GM18505 (cell line): ENCODE data around the gene RAB22A.

Experiments used
- ATAC-seq: cut with Tn5 transposase; IDR thresholded peaks from one replicate; pipeline ENCODE4 v1.9.1; 2021; ENCODE audit not compliant: unreplicated experiment
- POLR2A ChIP-seq: IDR thresholded peaks from 4 replicates; pipeline ENCODE4 v1.6.1; 2011; ENCODE audit warnings: borderline replicate concordance; ENCODE audit not compliant: insufficient read depth, insufficient read length; ENCODE audit errors: extremely low read depth

Gene RAB22A

DNA sequence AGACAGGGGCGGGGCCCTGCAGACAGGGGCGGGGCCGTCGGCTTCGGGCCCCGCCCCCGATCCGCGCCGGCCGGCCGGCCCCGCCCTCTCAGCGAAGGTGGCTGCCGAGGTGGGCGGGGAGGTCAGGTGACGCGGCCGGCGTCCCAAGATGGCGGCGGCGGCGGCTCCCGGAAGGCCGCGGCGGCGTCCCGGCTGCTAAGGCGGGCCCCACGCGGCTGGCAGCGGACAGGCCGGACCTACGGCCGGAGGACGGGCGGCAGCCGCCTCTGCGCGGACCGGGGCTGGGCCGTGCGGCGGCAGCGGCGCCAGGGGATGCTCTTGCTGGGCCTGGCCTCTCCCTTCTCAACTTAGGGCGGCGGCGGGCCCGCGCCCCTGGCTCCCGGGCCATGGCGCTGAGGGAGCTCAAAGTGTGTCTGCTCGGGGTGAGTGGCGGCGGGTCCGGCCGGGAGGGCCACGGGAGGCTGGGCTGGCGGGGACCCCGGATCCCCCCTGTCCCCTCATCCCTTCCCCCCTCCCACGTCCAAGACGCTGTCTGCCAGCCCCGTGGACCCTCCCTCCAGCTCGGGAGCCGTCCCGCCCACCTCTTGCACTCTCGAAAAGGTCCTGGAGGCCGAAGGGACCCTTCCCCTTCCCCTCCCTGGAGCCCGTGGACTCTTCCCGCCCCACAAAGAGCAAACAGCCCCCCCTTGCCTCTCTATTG lies at the start of gene RAB22A:
TSS of gene RAB22A (plus strand) at position 125 of the 700 bp plus-strand sequence. CDS start at position 387, 262 bp downstream.
- peak; percentile 89 for TF ChIP-seq POLR2A
- peak; percentile 79 for ATAC-seq

GRCh38 chr20:58260006-58260405 lies 49.5 kb upstream of the RAB22A start:
- TF ChIP-seq POLR2A = no peak
- no peak for ATAC-seq

DNA sequence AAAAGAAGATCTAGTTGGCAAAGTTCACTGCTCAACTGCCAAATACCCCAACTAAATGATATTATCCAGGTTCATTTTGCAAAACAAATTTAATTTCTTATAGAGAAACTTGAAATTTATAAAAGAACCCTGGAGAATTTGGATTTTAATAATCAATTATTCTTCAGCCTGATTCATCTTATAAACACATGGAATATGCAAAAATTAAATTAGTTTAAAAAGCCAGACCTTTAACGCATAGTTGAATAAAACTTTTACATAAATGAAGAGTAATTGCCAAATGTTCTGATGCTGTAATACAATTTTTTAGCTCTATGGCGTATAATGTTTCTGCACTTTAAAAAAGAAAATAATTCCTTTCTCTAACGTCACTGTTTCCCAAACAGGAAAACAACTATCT lies 47.9 kb upstream of the RAB22A start:
- no peak for ATAC-seq
- no peak for TF ChIP-seq POLR2A

DNA sequence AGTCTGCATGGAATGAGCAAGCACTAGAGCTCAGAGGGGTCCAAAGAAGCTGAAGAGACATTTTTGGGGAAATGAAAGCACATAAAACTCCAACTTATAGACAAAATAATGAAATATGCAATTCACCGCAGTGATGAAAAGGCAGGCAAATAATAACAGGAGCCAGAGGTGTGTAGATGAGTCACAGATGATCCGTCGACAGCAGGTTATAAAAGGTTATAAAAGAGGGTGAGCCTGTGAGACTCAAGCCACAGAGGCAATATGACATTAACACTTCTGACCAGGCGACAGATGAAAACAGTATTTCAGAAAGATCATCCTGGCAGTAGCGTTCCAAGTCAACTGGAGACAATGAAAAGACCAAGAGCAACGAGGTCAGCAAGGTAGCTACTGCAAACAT lies 45.2 kb upstream of the RAB22A start:
- ATAC-seq = no peak

DNA sequence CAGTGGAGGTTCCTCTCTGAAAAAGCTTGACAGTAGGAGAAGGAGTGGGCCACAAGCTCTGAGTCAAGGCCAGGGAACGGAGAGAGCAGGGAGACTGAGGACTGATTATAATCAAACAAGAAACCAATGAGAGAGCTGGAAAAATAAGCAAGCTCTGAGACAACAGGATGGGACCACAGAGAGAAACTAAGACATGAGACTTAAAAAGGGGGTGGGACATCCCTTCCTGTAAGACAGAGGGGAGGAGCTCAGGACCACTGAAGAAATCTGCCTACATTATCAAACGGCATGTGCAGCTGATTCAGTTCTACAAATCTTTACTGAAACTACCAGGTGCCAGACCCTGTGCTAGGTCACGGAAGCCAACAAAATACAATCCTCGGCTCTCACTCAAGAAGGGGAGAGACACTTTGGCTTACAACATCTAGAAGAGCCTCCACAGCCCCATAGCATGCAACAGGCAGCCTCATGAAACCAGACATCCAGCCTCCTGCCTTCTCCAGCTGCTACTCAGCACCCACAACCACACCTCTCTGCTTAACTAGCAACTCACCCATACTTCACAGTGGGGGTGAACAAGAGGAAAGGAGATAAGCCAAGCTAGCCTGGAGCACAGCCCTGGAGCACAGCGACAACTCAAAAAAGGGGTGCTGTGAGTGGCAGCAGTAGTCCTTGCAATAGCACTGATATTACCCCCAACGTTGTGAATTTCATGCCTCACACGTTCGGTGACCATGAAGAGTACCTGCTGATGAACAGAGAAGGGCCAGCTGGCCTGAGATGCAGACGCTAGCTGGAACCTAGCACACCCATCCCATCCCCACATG lies 41.9 kb upstream of the RAB22A start:
- ATAC-seq = no peak
- TF ChIP-seq POLR2A = no peak

More for the DNA sequence above, 45.2 kb upstream of the RAB22A start:
- TF ChIP-seq POLR2A = no peak

GRCh38 chr20:58268421-58268821 lies 41.1 kb upstream of the RAB22A start:
- TF ChIP-seq POLR2A = no peak
- no peak for ATAC-seq

DNA sequence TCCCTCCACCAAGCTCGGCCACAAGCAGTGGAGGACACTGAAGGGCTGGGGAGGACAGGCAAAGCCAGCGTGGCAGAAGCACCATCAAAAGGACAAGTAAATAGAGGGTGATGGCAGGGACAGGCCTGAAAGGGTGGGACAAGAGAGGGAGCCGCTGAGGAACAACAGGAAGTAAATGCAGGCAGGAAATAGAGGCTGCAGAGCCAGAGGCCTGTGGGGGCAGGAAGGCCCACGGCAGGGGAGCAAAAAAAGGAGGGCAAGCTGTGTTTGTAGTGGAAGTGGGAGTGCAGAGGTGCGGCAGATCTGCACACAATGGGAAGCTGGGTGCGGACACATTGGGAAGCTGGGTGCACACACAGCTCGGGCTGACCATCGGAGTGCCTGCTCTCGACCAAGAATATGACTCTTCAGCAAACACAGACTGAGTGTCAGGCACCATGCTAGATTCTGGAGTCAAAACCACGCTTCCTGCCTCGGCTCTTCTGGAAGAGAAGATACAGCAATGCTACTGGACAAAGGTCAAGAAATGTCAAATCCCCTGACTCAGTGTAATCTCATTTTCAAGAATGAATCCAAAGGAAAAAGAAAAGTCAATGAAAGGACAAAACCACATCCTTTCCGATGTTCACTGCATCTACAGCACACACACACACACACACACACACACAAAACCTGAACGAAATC lies 40.4 kb upstream of the RAB22A start:
- ATAC-seq = no peak
- TF ChIP-seq POLR2A = no peak

DNA sequence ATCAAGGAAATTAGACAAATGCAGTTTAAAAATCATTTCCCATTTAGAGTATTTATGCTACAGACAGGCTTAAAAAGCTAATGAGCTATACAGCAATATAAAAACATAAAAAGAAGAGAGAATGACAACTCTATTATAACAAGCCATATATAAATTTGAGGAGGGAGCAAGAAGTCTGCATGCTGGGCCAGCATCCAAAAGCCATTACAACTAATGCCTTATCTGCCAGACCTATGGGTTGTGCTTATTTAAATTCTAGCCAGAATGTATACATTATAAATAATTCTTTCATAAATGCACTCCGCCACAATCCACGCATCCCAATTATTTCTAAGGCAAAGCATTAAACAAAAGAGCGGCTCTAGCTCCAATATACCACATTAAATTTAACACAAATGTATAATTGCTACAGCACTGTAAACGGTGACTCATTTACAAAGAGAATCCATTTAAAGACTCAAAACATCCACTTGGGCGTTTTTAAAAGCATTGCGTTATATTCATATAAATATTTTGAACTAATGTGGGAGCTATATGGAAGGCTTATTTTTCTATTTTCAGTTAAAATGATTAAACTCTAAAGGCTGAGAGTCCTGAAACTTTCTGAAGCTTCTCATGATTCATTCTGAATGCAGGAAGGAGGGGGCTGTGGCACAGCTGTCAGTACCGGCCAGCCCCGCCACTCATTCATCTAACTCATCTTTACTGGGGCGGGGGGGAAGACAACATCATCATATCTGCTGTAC lies 37.7 kb upstream of the RAB22A start:
- TF ChIP-seq POLR2A = no peak

GRCh38 chr20:58274384-58274783 lies 35.1 kb upstream of the RAB22A start:
- no peak for TF ChIP-seq POLR2A
- no peak for ATAC-seq

More for the DNA sequence above, 37.7 kb upstream of the RAB22A start:
- ATAC-seq = no peak

DNA sequence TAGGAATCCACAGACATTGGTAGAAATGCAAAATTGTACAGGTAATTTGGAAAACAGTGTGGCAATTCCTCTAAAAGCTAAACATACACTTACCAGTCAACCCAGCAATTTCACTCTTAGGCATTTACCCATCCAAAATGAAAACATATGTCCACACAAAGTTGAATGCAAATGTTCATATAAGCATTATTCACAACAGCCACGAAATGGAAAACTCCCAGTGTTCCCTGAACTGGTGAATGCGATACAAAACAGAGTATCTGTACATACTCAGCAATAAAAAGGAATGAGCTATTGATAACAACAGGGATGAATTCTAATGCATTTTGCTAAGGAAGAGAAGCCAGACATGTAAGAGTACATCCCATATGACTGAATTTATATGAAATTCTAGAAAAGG lies 32.4 kb upstream of the RAB22A start:
- no peak for ATAC-seq
- no peak for TF ChIP-seq POLR2A

- ATAC-seq = no peak
Measured at GRCh38 chr20:58277578-58278472, 31.7 kb upstream of the RAB22A start.

DNA sequence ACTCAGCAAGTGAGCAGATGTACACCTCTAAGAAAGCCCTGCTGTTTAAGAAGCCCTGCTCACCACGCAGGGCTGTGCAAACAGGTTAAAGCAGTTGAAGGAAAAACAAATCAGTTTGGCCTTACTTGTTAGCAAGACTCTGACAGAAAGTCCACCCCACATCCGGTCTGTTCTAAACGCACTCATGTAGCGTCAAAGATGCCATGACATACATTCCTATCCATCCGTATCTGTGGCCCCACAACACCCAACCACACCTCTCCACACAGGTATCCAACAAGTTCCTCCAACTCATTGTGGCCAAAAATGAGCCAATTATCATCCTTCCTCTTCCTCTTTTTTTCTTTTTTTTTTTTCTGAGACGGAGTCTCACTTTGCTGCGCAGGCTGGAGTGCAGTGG lies 22.8 kb upstream of the RAB22A start:
- ATAC-seq = no peak
- no peak for TF ChIP-seq POLR2A

More at GRCh38 chr20:58277578-58278472, 31.7 kb upstream of the RAB22A start:
- TF ChIP-seq POLR2A = no peak
